Kidney (tissue), 14 donors: ENCODE measurements around the gene SLCO4A1. TPM values are rescaled to one million over a fixed set of nuclear protein-coding genes. Genes with fewer than 3 reads are reported as not detected.
A peak's percentile ranks its signal among the peaks of the same experiment; 100 is the strongest.

Source experiments
- DNase-seq, 5 donors: peaks; one replicate each; pipeline ENCODE4 v3.0.0-alpha.2; 2013 to 2020
- FAIRE-seq: peaks from 2 replicates; lab custom pipeline; 2012; peaks lifted over from hg19 to GRCh38; lab: Jason Lieb, UNC
- H3K27ac ChIP-seq, 2 donors: one replicate each; pipeline ENCODE4 v1.7.0; 2013; ENCODE audit warnings: low read depth in 2 of 2, low read length in 2 of 2, inconsistent platforms in 1 of 2
- H3K27me3 ChIP-seq: one replicate; pipeline ENCODE4 v1.7.1; 2013; ENCODE audit warnings: low read length, inconsistent platforms; ENCODE audit not compliant: control insufficient read depth, insufficient read depth
- H3K36me3 ChIP-seq, 3 donors: one replicate each; pipeline versions ENCODE4 v1.7.0 to v1.7.1; 2013; ENCODE audit warnings: low read length in 3 of 3, control low read depth in 1 of 3, inconsistent platforms in 1 of 3; ENCODE audit not compliant: insufficient read depth in 3 of 3, control insufficient read depth in 2 of 3
- H3K4me1 ChIP-seq, 3 donors: one replicate each; pipeline versions ENCODE4 v1.7.0 to v1.7.1; 2013; ENCODE audit warnings: low read length in 3 of 3, inconsistent platforms in 1 of 3, low read depth in 1 of 3; ENCODE audit not compliant: control insufficient read depth in 2 of 3, insufficient read depth in 2 of 3
- H3K4me3 ChIP-seq, 3 donors: one replicate each; pipeline versions ENCODE4 v1.7.0 to v1.8.1; 2013; ENCODE audit warnings: low read length in 3 of 3, control low read depth in 1 of 3, inconsistent platforms in 1 of 3
- H3K9ac ChIP-seq, 3 donors: one replicate each; pipeline versions ENCODE4 v1.7.0 to v1.7.1; 2013; ENCODE audit warnings: low read length in 3 of 3, control low read depth in 1 of 3, inconsistent platforms in 1 of 3
- H3K9me3 ChIP-seq, 3 donors: one replicate each; pipeline versions ENCODE4 v1.7.0 to v1.7.1; 2013; ENCODE audit warnings: low read length in 3 of 3, control low read depth in 1 of 3, inconsistent platforms in 1 of 3; ENCODE audit not compliant: control insufficient read depth in 2 of 3, insufficient read depth in 1 of 3
- CTCF ChIP-seq: IDR thresholded peaks from 3 replicates; pipeline ENCODE4 v1.5.1; 2012; ENCODE audit warnings: mild to moderate bottlenecking, moderate library complexity, borderline replicate concordance; ENCODE audit not compliant: insufficient read depth; ENCODE audit errors: extremely low read depth
- intact Hi-C: fragments of 100-400 bp; cut with DNase I; formaldehyde crosslinking; loops from one replicate; pipeline ENCODE4 v1.11.1; 2022
- polyA plus RNA-seq: library from polyadenylated mRNA; stranded (reverse); fragments of 350-450 nt; fragmentation: Illumina TruSeq; extraction: RNeasy Lipid Tissue Mini Kit (QIAGEN cat#74804); gene quantifications from one replicate; pipeline ENCODE4 v1.2.3, GENCODE V29; 2014; ENCODE audit warnings: low read depth, low replicate concordance; ENCODE audit not compliant: insufficient read depth
- total RNA-seq: library from RNA; stranded (reverse); fragmentation: NEBNext Ultra II Directional; extraction: Animal tissue kit (Norgen Biotek cat#: 25700); gene quantifications from one replicate; pipeline ENCODE4 v1.2.1, GENCODE V29; 2021
- donor health status: control.
- donor health status: control.
- donor health status: control.
- donor health status: control.
- donor health status: control.
- donor health status: DM: yes; HTN: yes; CAD: no.
- donor health status: Normal renal cell carcinoma (clear cell type).

SLCO4A1 gene
- total and polyA plus RNA-seq, 2 donors from 2014 or later, result 12.4 to 80.3 TPM

DNA sequence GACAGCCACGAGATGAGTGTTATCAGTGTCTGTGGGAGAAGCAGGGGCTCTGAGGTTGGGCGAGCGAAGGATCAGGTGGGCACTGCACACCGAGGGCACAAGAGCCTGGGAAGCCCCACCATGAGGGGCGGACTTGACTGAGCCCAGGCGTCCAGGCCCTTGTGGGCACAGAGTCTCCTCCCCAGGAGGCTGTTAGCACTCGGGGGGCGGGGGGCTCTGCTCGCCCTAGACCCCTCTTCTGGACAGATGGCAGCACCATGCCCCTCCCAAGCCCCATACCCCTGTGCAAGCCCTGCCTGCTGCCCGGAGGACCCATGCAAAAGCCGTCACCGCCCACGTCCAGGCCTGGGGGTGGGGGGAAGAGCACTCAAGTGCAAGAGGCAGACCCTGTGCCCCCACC, 21.7 kb upstream of the SLCO4A1 start:
- H3K27ac ChIP-seq, result no peak overlapping the region
- no peaks in the 10 kb centered on the region for H3K36me3 ChIP-seq
- no peak overlapping the region for H3K9ac ChIP-seq
- no peaks in the 10 kb centered on the region for H3K27me3 ChIP-seq
- H3K4me1 ChIP-seq, result peaks cover 0 to 30% (median 18%) of the 10 kb centered on the region in 3 donors
- no peak for FAIRE-seq
- DNase-seq, result peak in 2 of 5 donors; percentile 71 to 83
- H3K9me3 ChIP-seq, result no peaks in the 10 kb centered on the region
- TF ChIP-seq CTCF, result no peak
- H3K4me3 ChIP-seq, result no peak overlapping the region
- intact Hi-C loops, result no loop called here

DNA sequence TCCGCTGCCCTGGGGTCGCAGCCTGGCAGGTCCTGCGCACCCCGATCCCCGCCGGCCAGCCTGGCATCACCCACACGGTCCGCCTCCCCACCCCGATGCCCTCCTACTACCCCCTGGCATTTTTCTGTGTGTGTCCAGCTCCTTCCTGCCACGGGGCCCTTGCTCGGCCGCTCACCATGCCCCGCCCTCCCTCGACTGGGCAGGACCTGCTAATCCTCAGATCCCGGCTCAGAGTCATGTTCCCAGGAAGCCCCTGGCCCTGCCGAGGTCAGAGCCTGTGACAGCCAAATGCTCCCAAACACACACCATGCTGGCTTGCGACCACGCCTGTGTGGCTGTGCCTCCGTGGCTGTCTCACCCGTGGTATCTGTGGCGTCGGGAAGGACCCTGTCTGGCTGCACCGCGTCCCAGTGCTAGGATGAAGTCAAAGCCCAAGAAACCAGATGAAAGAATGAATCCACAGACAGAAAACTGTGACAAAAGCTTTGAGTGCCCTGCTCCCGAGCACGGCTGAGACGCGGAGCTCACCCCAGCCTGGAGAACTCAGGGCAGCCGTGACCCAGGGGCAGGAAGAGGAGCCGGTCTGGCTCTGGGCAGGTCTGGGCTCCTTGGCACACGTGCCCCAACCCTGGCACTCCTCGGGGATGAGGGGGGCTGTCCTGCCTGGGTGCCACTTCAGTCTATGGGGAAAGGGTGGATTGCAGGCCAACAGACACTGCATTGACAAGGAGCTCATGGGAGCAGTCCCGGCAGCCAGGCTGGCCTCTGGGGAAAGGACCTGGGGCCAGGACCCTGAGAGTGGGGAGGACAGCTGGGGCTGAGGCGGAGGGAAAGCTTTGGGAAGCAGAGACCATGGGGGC, 20.8 kb upstream of the SLCO4A1 start:
- Histone ChIP-seq H3K4me1 (peaks cover 0 to 35% (median 18%) of the 10 kb centered on the region in 3 donors), H3K9me3 (no peaks in the 10 kb centered on the region), H3K9ac (no peak overlapping the region), H3K36me3 (no peaks in the 10 kb centered on the region), H3K27ac (peak overlapping the region; percentile 96 to 97), H3K27me3 (no peaks in the 10 kb centered on the region), H3K4me3 (no peak overlapping the region)
- FAIRE-seq (no peak), DNase-seq (peak in 2 of 5 donors; percentile 61 to 91)
- no peak for TF ChIP-seq CTCF
- intact Hi-C loops, result no loop called here

DNA sequence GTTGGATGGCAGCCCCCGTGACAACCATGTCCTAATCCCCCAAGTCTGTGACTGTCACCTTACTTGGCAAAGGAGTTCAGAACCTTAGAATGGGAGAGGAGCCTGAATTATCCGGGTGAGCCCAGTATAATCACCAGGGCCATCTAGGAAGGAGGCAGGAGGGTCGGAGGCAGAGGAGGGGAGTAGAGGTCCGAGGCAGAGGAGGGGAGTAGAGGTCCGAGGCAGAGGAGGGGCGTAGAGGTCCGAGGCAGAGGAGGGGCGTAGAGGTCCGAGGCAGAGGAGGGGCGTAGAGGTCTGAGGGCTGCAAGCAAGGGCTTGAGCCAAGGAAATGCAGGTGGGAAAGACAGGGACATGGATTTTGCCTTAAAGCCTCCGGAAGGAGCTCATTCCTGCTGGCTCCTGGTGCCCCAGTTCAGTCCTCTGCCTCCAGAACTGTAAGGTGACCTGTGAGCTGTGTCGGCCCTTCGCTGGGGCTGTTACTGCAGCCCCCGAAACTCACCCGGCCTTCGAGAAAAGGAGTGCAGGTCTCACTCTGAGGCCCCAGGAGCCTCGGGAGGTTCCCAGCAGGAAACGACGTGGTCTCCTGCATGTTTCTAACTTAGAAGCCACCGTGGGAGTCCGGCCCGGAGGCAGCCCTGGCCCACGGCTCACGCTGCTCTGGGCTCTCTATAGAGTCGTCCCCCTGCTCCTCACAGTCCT, 20.0 kb upstream of the SLCO4A1 start:
- Histone ChIP-seq H3K36me3 (no peaks in the 10 kb centered on the region), H3K27ac (peak overlapping the region; percentile 96 to 97), H3K4me1 (peaks cover 0 to 35% (median 18%) of the 10 kb centered on the region in 3 donors), H3K27me3 (no peaks in the 10 kb centered on the region), H3K9me3 (no peaks in the 10 kb centered on the region), H3K4me3 (no peak overlapping the region), H3K9ac (peak overlapping the region in 1 of 3 donors; percentile 87)
- no peak for FAIRE-seq
- peak in 1 of 5 donors; percentile 75 for DNase-seq
- intact Hi-C loops, result no loop called here
- no peak for TF ChIP-seq CTCF
